Heart left ventricle (tissue), 16 donors: ENCODE results near the gene RHOB. TPM values are rescaled to one million over a fixed set of nuclear protein-coding genes. Genes with fewer than 3 reads are reported as not detected.

Experiments
- ATAC-seq, 4 donors: fragments of 200-7000 bp; cut with Tn5 transposase; one replicate each; pipeline ENCODE4 v1.9.1; 2020 to 2022; ENCODE audit warnings: moderate library complexity in 4 of 4, mild to moderate bottlenecking in 3 of 4, moderate number of reproducible peaks in 1 of 4
- DNase-seq, 5 donors: peaks; one replicate each; pipeline ENCODE4 v3.0.0-alpha.2; 2020
- H3K27ac ChIP-seq, 12 donors: fragments of 200-600 bp; sonication (generic) in 4 of 12; one replicate each; pipeline versions ENCODE4 v1.5.0 to v1.8.0; 2016 to 2022; ENCODE audit warnings: mild to moderate bottlenecking in 2 of 12
- H3K27me3 ChIP-seq, 9 donors: fragments of 200-600 bp; sonication (generic) in 2 of 9; one replicate each; pipeline versions ENCODE4 v1.5.1 to v1.8.0; 2016 to 2022; ENCODE audit warnings: mild to moderate bottlenecking in 3 of 9
- H3K36me3 ChIP-seq, 9 donors: fragments of 200-600 bp; sonication (generic) in 2 of 9; one replicate each; pipeline versions ENCODE4 v1.5.0 to v1.8.0; 2018 to 2022; ENCODE audit warnings: mild to moderate bottlenecking in 2 of 9
- H3K4me1 ChIP-seq, 12 donors: fragments of 200-600 bp; sonication (generic) in 4 of 12; one replicate each; pipeline versions ENCODE4 v1.5.0 to v1.8.0; 2016 to 2022; ENCODE audit warnings: mild to moderate bottlenecking in 3 of 12
- H3K4me3 ChIP-seq, 12 donors: fragments of 200-600 bp; sonication (generic) in 4 of 12; one replicate each; pipeline versions ENCODE4 v1.5.0 to v1.8.0; 2017 to 2022; ENCODE audit warnings: mild to moderate bottlenecking in 9 of 12, moderate library complexity in 4 of 12
- H3K9me3 ChIP-seq, 12 donors: fragments of 200-600 bp; sonication (generic) in 4 of 12; one replicate each; pipeline versions ENCODE4 v1.5.0 to v1.8.0; 2016 to 2022; ENCODE audit warnings: mild to moderate bottlenecking in 1 of 12
- CTCF ChIP-seq, 12 donors: fragments of 200-600 bp; sonication (generic) in 4 of 12; IDR thresholded peaks; one replicate each; pipeline versions ENCODE4 v1.5.0 to v1.8.0; 2018 to 2022; ENCODE audit warnings: antibody characterized with exemption in 12 of 12, mild to moderate bottlenecking in 5 of 12
- POLR2A ChIP-seq, 2 donors: fragments of 450-650 bp; IDR thresholded peaks; one replicate each; pipeline ENCODE4 v1.6.1; 2017; ENCODE audit warnings: antibody characterized with exemption in 2 of 2, mild to moderate bottlenecking in 2 of 2, moderate library complexity in 2 of 2
- WGBS, 4 donors: extraction: QIAGEN DNeasy Blood & Tissue Kit in 2 of 4; methylation state at CpG; one replicate each; pipeline versions ENCODE4 v1.1.5 to v1.1.7; 2013 to 2018; 5-methylcytosine and 5-hydroxymethylcytosine counted together
- intact Hi-C, 10 donors: fragments of 100-400 bp; cut with DNase I; formaldehyde crosslinking; loops; one replicate each; pipeline versions ENCODE4 v1.11.1 to v1.14.2; 2022
- polyA plus RNA-seq, 2 donors: library from polyadenylated mRNA; stranded (reverse); fragments of 200-250 nt; gene quantifications; one replicate each; pipeline ENCODE4 v1.2.3, GENCODE V29; 2013
- total RNA-seq, 9 donors: library from RNA; depleted of rRNA in 2 of 9; stranded (reverse); fragments of >200 nt in 2 of 9; fragmentation: NEBNext Ultra II Directional in 3 of 9; extraction: Animal tissue kit (Norgen Biotek cat#: 25700) in 3 of 9; gene quantifications; one replicate each; pipeline versions ENCODE4 v1.1.0 to v1.2.4, GENCODE V29; 2016 to 2023
- donor health status: ischemic (EF 13 %, LVEDD 7.1; RV severe dilation, severe dysfunction).
- donor health status: healthy with polysubstance abuse.
- donor health status: DM: no; HTN: yes; CAD: no.
- donor health status: DM: no; HTN: no; CAD: no.
- donor health status: ischemic (EF 25% LVEDD 6.9; RV normal size, moderate dysfunction).
- donor health status: ischemic (EF 25% LVEDD 5.7; RV mildly dilated, moderate dysfunction).
- donor health status: healthy.
- donor health status: DM: yes; HTN: yes; CAD: no.
- donor health status: ischemic (EF 35%, LVEDD 5.7; RV mildly dilated, moderate dysfunction).
- donor health status: nonischemic (EF 11% LVEDD 7.7; RV severe dilation, severe dysfunction).
- donor health status: DM: yes; HTN: yes; CAD: no.
- donor health status: PGD.
- donor health status: ischemic (EF 29% LVEDD 5.4; RV normal size, mild dysfunction).
- donor health status: nonischemic (EF 23%, LVEDD 6.1; RV moderate dilation, normal function).

The RHOB gene
- total and polyA plus RNA-seq, 11 donors = 105 to 429 (median 169) TPM

- peak in 3 of 4 donors; percentile 33 to 56 (median 45) for ATAC-seq
- H3K27me3 ChIP-seq = no peaks in the 10 kb centered on the region
- peak in 3 of 5 donors; percentile 28 to 57 (median 42) for DNase-seq
- H3K36me3 ChIP-seq = no peaks in the 10 kb centered on the region
- H3K9me3 ChIP-seq = no peaks in the 10 kb centered on the region
- TF ChIP-seq CTCF (IDR thresholded peaks at IDR 0.05) = no peak
- intact Hi-C loops = no loop called here
- H3K27ac ChIP-seq = no peak overlapping the region
- H3K4me3 ChIP-seq = no peak overlapping the region
- H3K4me1 ChIP-seq = peaks cover 0 to 12% (median 0%) of the 10 kb centered on the region in 12 donors
- WGBS, 4 donors = 58 to 67% (median 65%) methylated on average over 2 to 4 of the region's 4 CpGs
Measured at GRCh38 chr2:20473128-20473527, 26.3 kb downstream of the RHOB start.

GRCh38 chr2:20474757-20475566 is 28.1 kb downstream of the RHOB start:
- WGBS, 4 donors = 85 to 90% (median 88%) methylated on average over 7 of the region's 7 CpGs
- Histone ChIP-seq H3K4me3 (no peak overlapping the region), H3K27me3 (no peaks in the 10 kb centered on the region), H3K9me3 (no peaks in the 10 kb centered on the region), H3K4me1 (peaks cover 0 to 12% (median 0%) of the 10 kb centered on the region in 12 donors), H3K36me3 (no peaks in the 10 kb centered on the region), H3K27ac (peak overlapping the region in 9 of 12 donors; percentile 1 to 65 (median 46))
- no peak for TF ChIP-seq POLR2A (IDR thresholded peaks at IDR 0.05)
- TF ChIP-seq CTCF (IDR thresholded peaks at IDR 0.05) = no peak
- peak in 1 of 5 donors; percentile 43 for DNase-seq
- intact Hi-C loops = no loop called here
- ATAC-seq = peak; percentile 34 to 67 (median 61)

GRCh38 chr2:20475567-20475952 is 28.7 kb downstream of the RHOB start:
- Histone ChIP-seq H3K36me3 (no peaks in the 10 kb centered on the region), H3K4me3 (no peak overlapping the region), H3K9me3 (no peaks in the 10 kb centered on the region), H3K27ac (peak overlapping the region in 9 of 12 donors; percentile 1 to 65 (median 46)), H3K27me3 (no peaks in the 10 kb centered on the region), H3K4me1 (peaks cover 0 to 12% (median 0%) of the 10 kb centered on the region in 12 donors)
- intact Hi-C loops = no loop called here
- TF ChIP-seq POLR2A (IDR thresholded peaks at IDR 0.05) (no peak), CTCF (IDR thresholded peaks at IDR 0.05) (no peak)
- no peak for DNase-seq
- 96 to 100% (median 97%) methylated on average over 3 of the region's 3 CpGs for WGBS, 4 donors
- ATAC-seq = no peak

GRCh38 chr2:20476481-20476880 is 29.6 kb downstream of the RHOB start:
- Histone ChIP-seq H3K27me3 (no peaks in the 10 kb centered on the region), H3K27ac (peak overlapping the region in 5 of 12 donors; percentile 1 to 61 (median 50)), H3K36me3 (no peaks in the 10 kb centered on the region), H3K4me1 (peaks cover 0 to 12% (median 0%) of the 10 kb centered on the region in 12 donors), H3K9me3 (no peaks in the 10 kb centered on the region), H3K4me3 (no peak overlapping the region)
- WGBS, 4 donors = 92 to 95% (median 95%) methylated on average over 1 of the region's 1 CpG
- intact Hi-C loops = no loop called here
- ATAC-seq (no peak), DNase-seq (no peak)
- TF ChIP-seq CTCF (IDR thresholded peaks at IDR 0.05) (no peak), POLR2A (IDR thresholded peaks at IDR 0.05) (no peak)
